OCI-LY1 (cell line): ENCODE data around the gene ANXA7.
"Not testable (repeated sequence)": the region's sequence is repeated elsewhere in the genome, so short reads cannot be mapped to it uniquely, and the experiment has no call there.

ENCODE experiments used
- H2AFZ ChIP-seq: fragments of 200-600 bp; sonication (generic), shearing (Covaris generic); 2 replicates; pipeline ENCODE4 v1.6.0; 2014; ENCODE audit warnings: antibody characterized with exemption, mild to moderate bottlenecking, low read length
- H3F3A ChIP-seq: fragments of 200-600 bp; sonication (generic), shearing (Covaris generic); 2 replicates; pipeline ENCODE4 v1.6.0; 2014; ENCODE audit warnings: mild to moderate bottlenecking, antibody characterized with exemption, low read length, moderate library complexity; ENCODE audit not compliant: insufficient read depth
- H3K27ac ChIP-seq: fragments of 200-600 bp; sonication (generic); 2 replicates; pipeline ENCODE4 v1.5.1; 2014; ENCODE audit warnings: low read length, mixed run types, mild to moderate bottlenecking, low read depth; ENCODE audit not compliant: poor library complexity, severe bottlenecking
- H3K27me3 ChIP-seq: fragments of 200-600 bp; sonication (generic); 2 replicates; pipeline ENCODE4 v1.6.0; 2014; ENCODE audit warnings: antibody characterized with exemption, mild to moderate bottlenecking, low read length, moderate library complexity; ENCODE audit not compliant: insufficient read depth
- H3K36me3 ChIP-seq: fragments of 200-600 bp; sonication (generic); 2 replicates; pipeline ENCODE4 v1.6.1; 2014; ENCODE audit warnings: mild to moderate bottlenecking, antibody characterized with exemption, low read length, moderate library complexity, mixed read lengths; ENCODE audit not compliant: insufficient read depth
- H3K4me1 ChIP-seq: fragments of 200-600 bp; sonication (generic); 2 replicates; pipeline ENCODE4 v1.5.1; 2014; ENCODE audit warnings: mild to moderate bottlenecking, low read length, moderate library complexity; ENCODE audit not compliant: insufficient read depth, severe bottlenecking
- H3K4me2 ChIP-seq: fragments of 200-600 bp; sonication (generic), shearing (Covaris generic); 2 replicates; pipeline ENCODE4 v1.6.1; 2014; ENCODE audit warnings: low read length
- H3K4me3 ChIP-seq: fragments of 200-600 bp; sonication (generic); 2 replicates; pipeline ENCODE4 v1.5.1; 2014; ENCODE audit warnings: low read length, low read depth, mild to moderate bottlenecking, mixed read lengths; ENCODE audit not compliant: poor library complexity, severe bottlenecking
- H3K79me2 ChIP-seq: fragments of 200-600 bp; shearing (Covaris generic); 2 replicates; pipeline ENCODE4 v1.6.1; 2016; ENCODE audit warnings: mixed run types, low read length, mixed read lengths; ENCODE audit not compliant: insufficient read depth
- H3K9ac ChIP-seq: fragments of 200-600 bp; sonication (generic), shearing (Covaris generic); 2 replicates; pipeline ENCODE4 v1.6.1; 2014; ENCODE audit warnings: mild to moderate bottlenecking, low read length, mixed read lengths
- H3K9me2 ChIP-seq: fragments of 200-600 bp; sonication (generic), shearing (Covaris generic); 2 replicates; pipeline ENCODE4 v1.6.1; 2014; ENCODE audit warnings: low read depth, mild to moderate bottlenecking, low read length, mixed read lengths
- H3K9me3 ChIP-seq: fragments of 200-600 bp; shearing (Covaris generic); 2 replicates; pipeline ENCODE4 v1.6.1; 2014; ENCODE audit warnings: low read length, mixed read lengths
- H4K20me1 ChIP-seq: fragments of 200-600 bp; sonication (generic), shearing (Covaris generic); 2 replicates; pipeline ENCODE4 v1.6.0; 2016; ENCODE audit warnings: mild to moderate bottlenecking, low read length; ENCODE audit not compliant: insufficient read depth
- CTCF ChIP-seq: fragments of 200-600 bp; sonication (generic), shearing (Covaris generic); IDR thresholded peaks from 2 replicates; pipeline ENCODE4 v1.5.1; 2017; ENCODE audit warnings: mild to moderate bottlenecking, antibody characterized with exemption, low read length, moderate library complexity, mixed read lengths
- EZH2 ChIP-seq: fragments of 200-600 bp; sonication (generic), shearing (Covaris generic); IDR thresholded peaks from 2 replicates; pipeline ENCODE4 v1.8.0; 2017; ENCODE audit warnings: borderline replicate concordance, mixed run types, mild to moderate bottlenecking, antibody characterized with exemption, low read length, moderate library complexity, mixed read lengths

The ANXA7 gene

GRCh38 chr10:73401636-73402035 is 12.2 kb downstream of the ANXA7 start:
- Histone ChIP-seq H3K4me1 (peaks cover 6% of the 10 kb centered on the region), H3F3A (no peaks in the 10 kb centered on the region), H2AFZ (no peak overlapping the region), H4K20me1 (no peaks in the 10 kb centered on the region), H3K4me2 (no peak overlapping the region), H3K9me2 (no peaks in the 10 kb centered on the region), H3K9ac (no peak overlapping the region), H3K27ac (no peak overlapping the region), H3K36me3 (peaks cover 25% of the 10 kb centered on the region), H3K9me3 (no peaks in the 10 kb centered on the region), H3K4me3 (no peak overlapping the region), H3K27me3 (no peaks in the 10 kb centered on the region), H3K79me2 (peaks cover 50% of the 10 kb centered on the region)
- TF ChIP-seq EZH2 = no peak
- TF ChIP-seq CTCF = no peak

GRCh38 chr10:73399063-73399462 is 14.8 kb downstream of the ANXA7 start:
- H3F3A ChIP-seq = no peaks in the 10 kb centered on the region
- H3K4me1 ChIP-seq = no peaks in the 10 kb centered on the region
- H3K4me3 ChIP-seq = no peak overlapping the region
- no peak overlapping the region for H3K4me2 ChIP-seq
- TF ChIP-seq EZH2 = no peak
- no peak for TF ChIP-seq CTCF
- H4K20me1 ChIP-seq = no peaks in the 10 kb centered on the region
- no peak overlapping the region for H2AFZ ChIP-seq
- H3K9me2 ChIP-seq = no peaks in the 10 kb centered on the region; the same call in 1 of the 2 replicates
- H3K9ac ChIP-seq = no peak overlapping the region
- no peaks in the 10 kb centered on the region for H3K9me3 ChIP-seq
- no peak overlapping the region for H3K27ac ChIP-seq
- H3K36me3 ChIP-seq = peaks cover 47% of the 10 kb centered on the region
- no peaks in the 10 kb centered on the region for H3K27me3 ChIP-seq
- H3K79me2 ChIP-seq = peaks cover 29% of the 10 kb centered on the region

GRCh38 chr10:73398024-73398423 is 15.8 kb downstream of the ANXA7 start:
- Histone ChIP-seq H3K27ac (no peak overlapping the region), H3K9ac (no peak overlapping the region), H3K9me2 (no peaks in the 10 kb centered on the region; the same call in 1 of the 2 replicates), H3K4me1 (no peaks in the 10 kb centered on the region), H2AFZ (no peak overlapping the region), H3K9me3 (no peaks in the 10 kb centered on the region), H3K79me2 (peaks cover 18% of the 10 kb centered on the region), H3K27me3 (no peaks in the 10 kb centered on the region), H3K4me3 (no peak overlapping the region), H3F3A (no peaks in the 10 kb centered on the region), H4K20me1 (no peaks in the 10 kb centered on the region), H3K4me2 (no peak overlapping the region), H3K36me3 (peaks cover 47% of the 10 kb centered on the region)
- no peak for TF ChIP-seq EZH2
- no peak for TF ChIP-seq CTCF

GRCh38 chr10:73394325-73394724 is 19.5 kb downstream of the ANXA7 start:
- H3K79me2 ChIP-seq, H3K27ac ChIP-seq, H3K4me1 ChIP-seq, H3K9me3 ChIP-seq, H3K4me3 ChIP-seq, H3K4me2 ChIP-seq, H3K9ac ChIP-seq, H2AFZ ChIP-seq, H4K20me1 ChIP-seq, H3F3A ChIP-seq, H3K9me2 ChIP-seq, H3K27me3 ChIP-seq: not testable (repeated sequence)
- peaks cover 65% of the 10 kb centered on the region for H3K36me3 ChIP-seq
